ENCODE data around the gene RALY. TPM values are rescaled to one million over a fixed set of nuclear protein-coding genes. Genes with fewer than 3 reads are reported as not detected.

RALY gene
- total RNA-seq, 4 donors from 2014 or later = 23.2 to 101 (median 87.5) TPM

DNA sequence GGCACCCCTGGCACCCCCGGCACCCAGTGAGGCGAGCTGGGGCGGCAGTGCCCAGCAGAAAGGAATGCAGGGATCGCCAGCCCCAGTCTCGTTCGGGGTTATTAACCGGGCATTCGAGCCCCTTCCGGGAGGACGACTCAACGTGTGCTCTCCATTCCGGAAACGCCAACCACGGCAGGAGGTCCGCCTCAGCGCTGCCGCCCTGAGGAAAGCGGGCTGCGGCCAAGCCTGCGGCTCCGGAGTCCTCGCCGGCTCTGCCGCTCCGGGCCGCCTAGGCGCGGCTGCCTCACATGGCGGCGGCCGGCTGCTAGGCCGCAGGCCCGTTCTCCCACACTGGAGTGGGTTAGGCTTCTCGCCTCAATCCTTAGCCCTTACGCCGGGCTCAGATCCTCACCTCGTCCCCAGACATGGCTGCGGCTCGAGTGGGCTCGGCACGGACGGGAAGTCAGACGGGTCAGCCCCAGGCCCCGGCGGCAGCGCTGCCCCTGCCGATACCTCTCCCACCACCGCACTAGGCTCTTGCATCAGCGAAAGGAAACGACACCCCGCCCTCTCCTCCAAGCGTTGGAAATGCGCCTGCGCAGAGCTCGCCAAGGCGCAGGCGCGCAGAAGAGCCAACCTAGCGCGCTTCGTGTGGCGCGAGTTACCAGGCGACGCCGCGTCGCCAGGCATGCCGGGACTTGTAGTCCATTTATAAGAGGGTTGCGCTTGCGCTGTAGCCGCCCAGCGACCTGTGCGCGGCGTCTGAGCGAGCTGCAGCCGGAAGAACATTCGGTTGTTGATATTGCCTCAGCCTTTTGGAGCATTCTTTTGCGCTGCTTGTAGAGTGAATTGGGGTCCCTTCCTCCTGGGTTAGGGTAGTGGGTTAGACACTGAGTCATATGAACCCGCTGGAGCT lies 118.2 kb downstream of the RALY start, which contains the start of gene EIF2S2:
TSS of gene EIF2S2 (minus strand) at position 542 of the 898 bp plus-strand sequence. CDS start at position 409, 133 bp downstream.
- intact Hi-C loops (cut with DNase I; ENCODE audit: low total_unique reads) = no loop called here
- Histone ChIP-seq H3K27me3 (no peaks in the 10 kb centered on the region), H3K36me3 (no peaks in the 10 kb centered on the region), H3K4me3 (peak within 1 kb of the TSS; percentile 88 to 90), H3K9me3 (no peaks in the 10 kb centered on the region), H3K4me1 (no peaks in the 10 kb centered on the region), H3K27ac (peak within 1 kb of the TSS; percentile 92 to 97)
- peak; percentile 96 to 98 for DNase-seq
- peak; percentile 95 to 99 for TF ChIP-seq POLR2A (IDR thresholded peaks at IDR 0.05)
- TF ChIP-seq, protein P1, sequence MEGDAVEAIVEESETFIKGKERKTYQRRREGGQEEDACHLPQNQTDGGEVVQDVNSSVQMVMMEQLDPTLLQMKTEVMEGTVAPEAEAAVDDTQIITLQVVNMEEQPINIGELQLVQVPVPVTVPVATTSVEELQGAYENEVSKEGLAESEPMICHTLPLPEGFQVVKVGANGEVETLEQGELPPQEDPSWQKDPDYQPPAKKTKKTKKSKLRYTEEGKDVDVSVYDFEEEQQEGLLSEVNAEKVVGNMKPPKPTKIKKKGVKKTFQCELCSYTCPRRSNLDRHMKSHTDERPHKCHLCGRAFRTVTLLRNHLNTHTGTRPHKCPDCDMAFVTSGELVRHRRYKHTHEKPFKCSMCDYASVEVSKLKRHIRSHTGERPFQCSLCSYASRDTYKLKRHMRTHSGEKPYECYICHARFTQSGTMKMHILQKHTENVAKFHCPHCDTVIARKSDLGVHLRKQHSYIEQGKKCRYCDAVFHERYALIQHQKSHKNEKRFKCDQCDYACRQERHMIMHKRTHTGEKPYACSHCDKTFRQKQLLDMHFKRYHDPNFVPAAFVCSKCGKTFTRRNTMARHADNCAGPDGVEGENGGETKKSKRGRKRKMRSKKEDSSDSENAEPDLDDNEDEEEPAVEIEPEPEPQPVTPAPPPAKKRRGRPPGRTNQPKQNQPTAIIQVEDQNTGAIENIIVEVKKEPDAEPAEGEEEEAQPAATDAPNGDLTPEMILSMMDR (IDR thresholded peaks at IDR 0.05) = peak in 3 of 4 experiments; percentile 12 to 27 (median 24)

DNA sequence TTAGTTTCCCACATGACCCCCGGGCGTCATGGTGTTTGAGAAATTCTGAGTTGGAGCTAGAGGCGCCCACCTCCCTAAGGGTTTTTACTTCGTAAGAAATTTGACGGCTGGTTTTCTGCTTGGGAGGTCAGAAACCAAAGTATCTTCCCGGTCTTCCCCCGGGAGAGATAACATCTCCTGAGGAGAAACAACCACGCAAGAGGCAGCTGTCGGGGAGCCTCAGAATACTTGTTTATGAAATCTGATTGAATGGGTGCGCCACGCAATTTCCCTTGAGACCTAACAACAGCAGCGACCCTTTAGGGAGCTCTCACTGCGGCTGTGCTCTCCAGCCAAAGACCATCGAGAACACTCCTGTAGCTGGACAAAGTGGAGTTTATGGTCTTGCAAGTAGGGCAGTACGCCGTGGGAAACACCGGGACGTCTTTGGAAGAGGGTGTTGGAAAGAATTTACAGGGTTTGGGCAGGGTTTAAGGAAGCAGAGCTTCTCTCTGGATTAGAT lies 118.9 kb downstream of the RALY start:
- H3K4me3 ChIP-seq = peak overlapping the region; percentile 88 to 90
- H3K36me3 ChIP-seq = no peaks in the 10 kb centered on the region
- H3K27ac ChIP-seq = peak overlapping the region; percentile 82 to 89
- no peaks in the 10 kb centered on the region for H3K27me3 ChIP-seq
- TF ChIP-seq, protein P1 (IDR thresholded peaks at IDR 0.05) = no peak
- no peak for TF ChIP-seq POLR2A (IDR thresholded peaks at IDR 0.05)
- intact Hi-C loops (cut with DNase I; ENCODE audit: low total_unique reads) = no loop called here
- H3K4me1 ChIP-seq = no peaks in the 10 kb centered on the region
- peak; percentile 33 to 39 for DNase-seq
- no peaks in the 10 kb centered on the region for H3K9me3 ChIP-seq

DNA sequence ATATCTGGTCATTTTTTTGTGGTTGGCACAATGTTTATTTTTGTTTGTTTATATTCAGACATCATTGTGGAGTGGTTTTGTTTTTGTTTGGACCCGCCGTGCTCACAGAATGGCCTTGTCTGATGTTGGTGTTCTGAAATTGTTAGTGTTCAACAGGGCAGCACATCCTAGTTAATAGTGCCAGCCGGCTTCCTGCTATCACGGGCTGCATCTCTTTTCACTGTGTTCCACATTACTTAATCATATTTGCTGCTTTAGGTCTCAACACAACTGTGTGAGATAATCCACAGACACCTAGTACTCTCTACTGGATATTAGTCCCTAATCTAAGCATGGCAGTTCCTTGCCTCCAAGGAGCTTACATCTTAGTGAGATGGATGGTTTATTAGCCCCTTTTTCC lies 121.1 kb downstream of the RALY start:
- Histone ChIP-seq H3K36me3 (no peaks in the 10 kb centered on the region), H3K4me1 (no peaks in the 10 kb centered on the region), H3K9me3 (no peaks in the 10 kb centered on the region), H3K27ac (no peak overlapping the region), H3K4me3 (no peak overlapping the region), H3K27me3 (no peaks in the 10 kb centered on the region)
- intact Hi-C loops (cut with DNase I; ENCODE audit: low total_unique reads) = no loop called here
- no peak for DNase-seq
- TF ChIP-seq, protein P1 (IDR thresholded peaks at IDR 0.05) = no peak
- TF ChIP-seq POLR2A (IDR thresholded peaks at IDR 0.05) = no peak

DNA sequence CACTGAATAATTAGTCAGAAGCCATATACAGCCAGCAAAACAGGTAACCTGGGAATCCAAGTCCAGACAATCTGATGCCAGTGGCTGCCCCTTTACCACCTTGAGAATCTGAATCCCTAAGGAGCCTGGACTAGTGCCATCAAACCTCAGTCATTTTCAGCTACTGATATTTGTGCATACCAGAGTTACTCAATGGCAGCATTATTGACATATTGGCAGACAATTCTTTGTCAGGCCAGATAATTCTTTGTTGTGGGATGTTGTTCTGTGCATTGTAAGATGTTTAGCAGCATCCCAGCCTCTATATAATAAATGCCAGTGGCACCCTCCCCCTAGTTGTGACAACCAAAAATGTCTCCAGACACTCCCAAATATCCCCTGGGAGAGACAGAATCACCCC lies 121.5 kb downstream of the RALY start:
- H3K27me3 ChIP-seq = no peaks in the 10 kb centered on the region
- TF ChIP-seq, protein P1 (IDR thresholded peaks at IDR 0.05) = no peak
- H3K27ac ChIP-seq = no peak overlapping the region
- no peaks in the 10 kb centered on the region for H3K36me3 ChIP-seq
- no peak for DNase-seq
- H3K4me1 ChIP-seq = no peaks in the 10 kb centered on the region
- intact Hi-C loops (cut with DNase I; ENCODE audit: low total_unique reads) = no loop called here
- no peaks in the 10 kb centered on the region for H3K9me3 ChIP-seq
- H3K4me3 ChIP-seq = no peak overlapping the region

DNA sequence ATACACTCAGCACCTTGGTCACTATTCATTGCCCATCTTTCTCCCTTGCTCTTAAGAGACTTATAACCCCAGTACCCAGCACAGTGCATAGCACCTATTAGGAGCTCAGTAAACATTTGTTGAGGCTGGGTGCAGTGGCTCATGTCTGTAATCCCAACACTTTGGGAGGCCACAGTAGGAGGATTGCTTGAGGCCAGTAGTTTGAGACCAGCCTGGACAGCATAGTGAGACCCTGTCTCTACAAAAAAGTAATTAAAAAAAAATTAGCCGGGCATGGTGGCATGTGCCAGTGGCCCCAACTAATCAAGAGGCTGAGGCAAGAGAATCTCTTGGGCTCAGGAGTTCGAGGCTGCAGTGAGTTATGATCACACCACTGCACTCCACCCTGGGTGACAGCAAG lies 126.5 kb downstream of the RALY start:
- Histone ChIP-seq H3K4me3 (no peak overlapping the region), H3K36me3 (no peaks in the 10 kb centered on the region), H3K27me3 (no peaks in the 10 kb centered on the region), H3K9me3 (no peaks in the 10 kb centered on the region), H3K27ac (no peak overlapping the region), H3K4me1 (no peaks in the 10 kb centered on the region)
- TF ChIP-seq, protein P1 (IDR thresholded peaks at IDR 0.05) = no peak
- no peak for TF ChIP-seq POLR2A (IDR thresholded peaks at IDR 0.05)
- DNase-seq = no peak
- intact Hi-C loops (cut with DNase I; ENCODE audit: low total_unique reads) = no loop called here

Data from uterus (tissue), 4 donors.